Measurements from ENCODE around the gene RPRML. TPM values are rescaled to one million over a fixed set of nuclear protein-coding genes. Genes with fewer than 3 reads are reported as not detected.

Gene RPRML
- total RNA-seq, 1 donor from 2014 or later: 0.46 TPM

DNA sequence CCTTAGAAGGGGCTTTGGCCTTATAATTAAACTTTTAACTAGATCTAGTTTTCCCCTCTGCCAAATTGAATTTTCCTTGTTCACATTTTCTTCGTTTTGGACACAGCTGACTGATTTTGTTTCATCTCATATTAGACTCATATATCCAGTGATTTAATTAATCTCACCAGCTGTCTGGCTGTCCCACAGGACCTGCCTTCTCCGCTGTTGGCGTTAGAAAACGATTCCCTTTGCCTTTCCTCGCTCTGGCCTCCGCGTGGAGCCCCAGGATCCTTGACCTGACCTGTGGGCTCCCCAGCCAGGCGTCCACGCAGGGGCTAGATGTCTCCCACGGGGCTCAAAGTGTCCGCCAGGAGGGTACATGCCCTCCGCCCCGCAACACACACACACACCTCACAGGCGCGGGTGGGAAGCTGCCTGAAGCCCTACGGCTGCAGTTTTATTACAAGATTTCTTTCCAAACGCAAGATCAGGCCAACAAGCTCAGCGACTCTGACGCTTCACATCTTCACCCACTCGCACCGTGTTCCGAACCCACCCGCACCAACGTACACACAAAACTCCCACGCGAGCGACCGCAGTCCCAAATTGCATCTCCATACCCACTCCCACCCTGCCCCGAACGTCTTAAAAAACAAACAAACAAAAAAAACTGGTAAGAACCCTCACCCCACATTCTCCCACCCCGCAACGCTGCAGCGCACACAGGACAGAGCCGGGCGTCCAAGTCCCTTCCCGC, 1.1 kb downstream of the RPRML start:
- peak overlapping the region; percentile 93 for H3K4me3 Mint-ChIP-seq

GRCh38 chr17:46977348-46977747, 1.7 kb downstream of the RPRML start:
- Mint-ChIP-seq H3K4me1 (ENCODE audit: unreplicated experiment) (peaks cover 17% of the 10 kb centered on the region), H3K4me3 (peak overlapping the region; percentile 93), H3K9me3 (no peaks in the 10 kb centered on the region), H3K27ac (peak overlapping the region; percentile 16), H3K36me3 (no peaks in the 10 kb centered on the region), H3K27me3 (peaks cover 80% of the 10 kb centered on the region)
- DNase-seq (ENCODE audit: extremely low spot score, unreplicated experiment): no peak
- TF ChIP-seq, protein P1, sequence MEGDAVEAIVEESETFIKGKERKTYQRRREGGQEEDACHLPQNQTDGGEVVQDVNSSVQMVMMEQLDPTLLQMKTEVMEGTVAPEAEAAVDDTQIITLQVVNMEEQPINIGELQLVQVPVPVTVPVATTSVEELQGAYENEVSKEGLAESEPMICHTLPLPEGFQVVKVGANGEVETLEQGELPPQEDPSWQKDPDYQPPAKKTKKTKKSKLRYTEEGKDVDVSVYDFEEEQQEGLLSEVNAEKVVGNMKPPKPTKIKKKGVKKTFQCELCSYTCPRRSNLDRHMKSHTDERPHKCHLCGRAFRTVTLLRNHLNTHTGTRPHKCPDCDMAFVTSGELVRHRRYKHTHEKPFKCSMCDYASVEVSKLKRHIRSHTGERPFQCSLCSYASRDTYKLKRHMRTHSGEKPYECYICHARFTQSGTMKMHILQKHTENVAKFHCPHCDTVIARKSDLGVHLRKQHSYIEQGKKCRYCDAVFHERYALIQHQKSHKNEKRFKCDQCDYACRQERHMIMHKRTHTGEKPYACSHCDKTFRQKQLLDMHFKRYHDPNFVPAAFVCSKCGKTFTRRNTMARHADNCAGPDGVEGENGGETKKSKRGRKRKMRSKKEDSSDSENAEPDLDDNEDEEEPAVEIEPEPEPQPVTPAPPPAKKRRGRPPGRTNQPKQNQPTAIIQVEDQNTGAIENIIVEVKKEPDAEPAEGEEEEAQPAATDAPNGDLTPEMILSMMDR (conservative IDR thresholded peaks at IDR 0.05): peak; percentile 73

More for the DNA sequence above, 1.1 kb downstream of the RPRML start:
- no peaks in the 10 kb centered on the region for H3K9me3 Mint-ChIP-seq
- H3K36me3 Mint-ChIP-seq: no peaks in the 10 kb centered on the region
- TF ChIP-seq, protein P1 (conservative IDR thresholded peaks at IDR 0.05): no peak
- H3K27me3 Mint-ChIP-seq: peaks cover 81% of the 10 kb centered on the region
- peak overlapping the region; percentile 74 for H3K27ac Mint-ChIP-seq
- peaks cover 17% of the 10 kb centered on the region for H3K4me1 Mint-ChIP-seq (ENCODE audit: unreplicated experiment)
- no peak for DNase-seq (ENCODE audit: extremely low spot score, unreplicated experiment)

GRCh38 chr17:46976626-46977270, 2.3 kb downstream of the RPRML start:
- no peak for DNase-seq (ENCODE audit: extremely low spot score, unreplicated experiment)
- peak overlapping the region; percentile 93 for H3K4me3 Mint-ChIP-seq
- no peaks in the 10 kb centered on the region for H3K9me3 Mint-ChIP-seq
- peak overlapping the region; percentile 16 for H3K27ac Mint-ChIP-seq
- TF ChIP-seq, protein P1 (conservative IDR thresholded peaks at IDR 0.05): no peak
- H3K4me1 Mint-ChIP-seq (ENCODE audit: unreplicated experiment): peaks cover 17% of the 10 kb centered on the region
- peaks cover 78% of the 10 kb centered on the region for H3K27me3 Mint-ChIP-seq
- no peaks in the 10 kb centered on the region for H3K36me3 Mint-ChIP-seq

GRCh38 chr17:46975287-46975686, 3.8 kb downstream of the RPRML start:
- Mint-ChIP-seq H3K36me3 (no peaks in the 10 kb centered on the region), H3K9me3 (no peaks in the 10 kb centered on the region), H3K4me3 (peak overlapping the region; percentile 66), H3K27ac (no peak overlapping the region), H3K4me1 (ENCODE audit: unreplicated experiment) (peaks cover 17% of the 10 kb centered on the region), H3K27me3 (peaks cover 73% of the 10 kb centered on the region)
- no peak for DNase-seq (ENCODE audit: extremely low spot score, unreplicated experiment)
- TF ChIP-seq, protein P1 (conservative IDR thresholded peaks at IDR 0.05): no peak

DNA sequence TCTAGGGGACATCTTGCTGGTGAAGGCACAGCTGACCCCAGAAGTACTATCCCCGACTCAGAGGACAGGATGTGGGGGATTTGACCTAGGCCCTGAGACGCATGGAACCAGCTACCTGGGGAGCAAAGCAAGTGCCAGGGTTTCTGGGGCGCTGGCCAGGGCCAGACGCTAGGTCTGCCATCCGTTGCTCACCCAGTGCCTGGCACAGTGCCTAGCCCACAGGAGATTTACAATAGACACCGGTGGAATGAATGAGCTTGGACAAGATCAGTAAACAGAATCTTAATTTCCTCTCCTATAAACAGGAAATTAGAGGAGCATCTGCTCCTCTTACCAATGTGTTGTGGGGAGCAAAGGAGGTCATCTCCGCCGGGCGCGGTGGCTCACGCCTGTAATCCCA, 5.0 kb downstream of the RPRML start:
- H3K36me3 Mint-ChIP-seq: no peaks in the 10 kb centered on the region
- no peak for DNase-seq (ENCODE audit: extremely low spot score, unreplicated experiment)
- H3K27ac Mint-ChIP-seq: no peak overlapping the region
- peaks cover 69% of the 10 kb centered on the region for H3K27me3 Mint-ChIP-seq
- no peaks in the 10 kb centered on the region for H3K9me3 Mint-ChIP-seq
- no peak overlapping the region for H3K4me3 Mint-ChIP-seq
- peaks cover 17% of the 10 kb centered on the region for H3K4me1 Mint-ChIP-seq (ENCODE audit: unreplicated experiment)
- TF ChIP-seq, protein P1 (conservative IDR thresholded peaks at IDR 0.05): no peak

Data from type B pancreatic cell (in vitro differentiated cells).